IPS-18a (cell line): Measurements from ENCODE around the gene BORCS5.

Experiments
- H3K27ac ChIP-seq: one replicate; pipeline ENCODE4 v1.5.1; 2013; ENCODE audit warnings: low read length
- H3K27me3 ChIP-seq: one replicate; pipeline ENCODE4 v1.6.1; 2013; ENCODE audit warnings: mild to moderate bottlenecking, low read length; ENCODE audit not compliant: control insufficient read depth, insufficient read depth
- H3K36me3 ChIP-seq: one replicate; pipeline ENCODE4 v1.6.1; 2013; ENCODE audit warnings: low read depth, low read length; ENCODE audit not compliant: control insufficient read depth
- H3K4me1 ChIP-seq: one replicate; pipeline ENCODE4 v1.6.1; 2013; ENCODE audit warnings: low read depth, low read length; ENCODE audit not compliant: control insufficient read depth
- H3K4me3 ChIP-seq: one replicate; pipeline ENCODE4 v1.5.1; 2013; ENCODE audit warnings: low read length
- H3K9ac ChIP-seq: one replicate; pipeline ENCODE4 v1.6.1; 2013; ENCODE audit warnings: mild to moderate bottlenecking, low read length, moderate library complexity
- H3K9me3 ChIP-seq: one replicate; pipeline ENCODE4 v1.6.1; 2013; ENCODE audit warnings: low read depth, low read length; ENCODE audit not compliant: control insufficient read depth

The BORCS5 gene

GRCh38 chr12:12454315-12454714 is 97.4 kb downstream of the BORCS5 start:
- H3K36me3 ChIP-seq, result no peaks in the 10 kb centered on the region
- no peak overlapping the region for H3K4me3 ChIP-seq
- no peaks in the 10 kb centered on the region for H3K4me1 ChIP-seq
- no peaks in the 10 kb centered on the region for H3K27me3 ChIP-seq
- no peaks in the 10 kb centered on the region for H3K9me3 ChIP-seq
- no peak overlapping the region for H3K9ac ChIP-seq
- no peak overlapping the region for H3K27ac ChIP-seq

GRCh38 chr12:12456637-12457036 is 99.8 kb downstream of the BORCS5 start:
- Histone ChIP-seq H3K9me3 (no peaks in the 10 kb centered on the region), H3K4me3 (no peak overlapping the region), H3K27ac (no peak overlapping the region), H3K27me3 (no peaks in the 10 kb centered on the region), H3K4me1 (no peaks in the 10 kb centered on the region), H3K36me3 (no peaks in the 10 kb centered on the region), H3K9ac (no peak overlapping the region)

GRCh38 chr12:12460935-12461922 is 104.4 kb downstream of the BORCS5 start:
- Histone ChIP-seq H3K36me3 (no peaks in the 10 kb centered on the region), H3K4me1 (no peaks in the 10 kb centered on the region), H3K27ac (no peak overlapping the region), H3K4me3 (no peak overlapping the region), H3K9ac (no peak overlapping the region), H3K27me3 (no peaks in the 10 kb centered on the region), H3K9me3 (no peaks in the 10 kb centered on the region)

GRCh38 chr12:12461923-12462315 is 105.0 kb downstream of the BORCS5 start:
- Histone ChIP-seq H3K36me3 (no peaks in the 10 kb centered on the region), H3K4me1 (no peaks in the 10 kb centered on the region), H3K27ac (no peak overlapping the region)

GRCh38 chr12:12465522-12465921 is 108.6 kb downstream of the BORCS5 start:
- H3K4me3 ChIP-seq, result no peak overlapping the region
- no peaks in the 10 kb centered on the region for H3K4me1 ChIP-seq
- no peak overlapping the region for H3K27ac ChIP-seq
- H3K36me3 ChIP-seq, result no peaks in the 10 kb centered on the region
- H3K27me3 ChIP-seq, result no peaks in the 10 kb centered on the region
- no peaks in the 10 kb centered on the region for H3K9me3 ChIP-seq
- no peak overlapping the region for H3K9ac ChIP-seq

More at GRCh38 chr12:12461923-12462315, 105.0 kb downstream of the BORCS5 start:
- Histone ChIP-seq H3K4me3 (no peak overlapping the region), H3K27me3 (no peaks in the 10 kb centered on the region), H3K9ac (no peak overlapping the region), H3K9me3 (no peaks in the 10 kb centered on the region)

DNA sequence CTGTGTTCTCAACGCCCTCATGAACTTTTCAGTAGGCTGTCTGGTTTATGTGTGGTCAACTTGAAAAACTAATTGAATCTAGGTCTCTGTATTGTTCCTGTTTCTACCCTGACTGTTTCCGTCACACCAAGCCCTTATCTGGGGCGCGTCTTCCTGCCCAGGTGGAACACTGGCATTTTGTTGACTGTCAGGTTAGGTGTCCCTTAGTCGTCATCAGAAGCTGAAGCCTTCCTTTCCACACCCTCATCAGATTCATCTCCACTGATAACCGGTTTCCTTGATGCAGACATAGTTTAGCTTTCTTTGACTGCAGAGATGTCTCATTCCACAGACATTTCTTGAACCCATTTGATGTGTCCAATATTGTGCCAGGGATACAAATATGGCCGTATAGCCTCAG is 109.3 kb downstream of the BORCS5 start:
- no peaks in the 10 kb centered on the region for H3K4me1 ChIP-seq
- H3K36me3 ChIP-seq, result no peaks in the 10 kb centered on the region
- no peaks in the 10 kb centered on the region for H3K27me3 ChIP-seq
- no peak overlapping the region for H3K9ac ChIP-seq
- H3K4me3 ChIP-seq, result no peak overlapping the region
- peaks cover 4% of the 10 kb centered on the region for H3K9me3 ChIP-seq
- H3K27ac ChIP-seq, result no peak overlapping the region

GRCh38 chr12:12467264-12467663 is 110.4 kb downstream of the BORCS5 start:
- no peaks in the 10 kb centered on the region for H3K27me3 ChIP-seq
- H3K9me3 ChIP-seq, result peaks cover 5% of the 10 kb centered on the region
- no peaks in the 10 kb centered on the region for H3K36me3 ChIP-seq
- no peaks in the 10 kb centered on the region for H3K4me1 ChIP-seq
- H3K9ac ChIP-seq, result no peak overlapping the region
- no peak overlapping the region for H3K4me3 ChIP-seq
- H3K27ac ChIP-seq, result no peak overlapping the region

GRCh38 chr12:12467688-12468261 is 110.9 kb downstream of the BORCS5 start:
- no peak overlapping the region for H3K9ac ChIP-seq
- H3K4me1 ChIP-seq, result no peaks in the 10 kb centered on the region
- H3K36me3 ChIP-seq, result no peaks in the 10 kb centered on the region
- peaks cover 5% of the 10 kb centered on the region for H3K9me3 ChIP-seq
- no peak overlapping the region for H3K27ac ChIP-seq
- no peaks in the 10 kb centered on the region for H3K27me3 ChIP-seq
- H3K4me3 ChIP-seq, result no peak overlapping the region

DNA sequence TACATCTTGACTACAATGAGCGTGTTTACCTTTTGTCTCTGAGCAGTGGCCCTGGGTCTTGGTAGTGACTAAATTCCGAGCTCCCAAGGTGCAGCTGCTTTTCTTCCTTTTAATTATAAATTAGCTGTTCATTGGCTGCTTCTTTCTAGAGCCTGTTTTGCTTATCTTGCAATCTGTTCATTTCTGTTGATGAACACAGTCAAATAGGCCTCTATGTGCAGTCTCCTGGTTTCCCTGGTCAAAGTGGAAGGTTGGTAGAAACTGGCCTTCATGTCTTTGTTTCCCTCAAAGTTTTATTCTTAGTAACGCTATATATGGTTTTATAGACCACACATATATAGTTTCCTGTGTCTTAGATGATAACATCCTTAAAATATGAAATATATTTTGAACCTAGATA is 111.7 kb downstream of the BORCS5 start:
- no peak overlapping the region for H3K27ac ChIP-seq

DNA sequence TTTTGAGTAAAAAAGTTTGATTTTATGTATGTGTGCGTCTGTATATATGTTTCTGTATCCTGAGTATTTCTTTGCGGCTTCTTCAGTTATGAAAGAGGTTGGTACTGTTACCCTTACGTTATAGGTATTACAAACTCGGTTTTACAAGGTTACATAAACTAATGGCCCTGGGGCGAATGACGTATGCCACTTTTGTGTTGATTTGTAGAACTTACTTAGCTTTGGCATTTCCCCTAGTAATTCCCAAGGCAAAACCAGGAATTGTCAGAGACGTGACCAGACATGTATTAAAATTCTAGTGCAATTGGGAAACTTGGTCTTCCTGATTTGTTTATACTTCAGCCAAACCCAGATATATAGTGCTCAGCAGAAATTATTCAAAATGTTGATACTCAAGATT is 112.5 kb downstream of the BORCS5 start:
- H3K9ac ChIP-seq, result no peak overlapping the region
- no peaks in the 10 kb centered on the region for H3K4me1 ChIP-seq
- no peak overlapping the region for H3K27ac ChIP-seq
- no peaks in the 10 kb centered on the region for H3K27me3 ChIP-seq
- H3K36me3 ChIP-seq, result peaks cover 5% of the 10 kb centered on the region
- H3K9me3 ChIP-seq, result peaks cover 5% of the 10 kb centered on the region
- H3K4me3 ChIP-seq, result no peak overlapping the region

More for the DNA sequence above, 111.7 kb downstream of the BORCS5 start:
- no peaks in the 10 kb centered on the region for H3K27me3 ChIP-seq
- no peaks in the 10 kb centered on the region for H3K4me1 ChIP-seq
- no peak overlapping the region for H3K4me3 ChIP-seq
- H3K36me3 ChIP-seq, result no peaks in the 10 kb centered on the region
- peaks cover 5% of the 10 kb centered on the region for H3K9me3 ChIP-seq
- H3K9ac ChIP-seq, result no peak overlapping the region

DNA sequence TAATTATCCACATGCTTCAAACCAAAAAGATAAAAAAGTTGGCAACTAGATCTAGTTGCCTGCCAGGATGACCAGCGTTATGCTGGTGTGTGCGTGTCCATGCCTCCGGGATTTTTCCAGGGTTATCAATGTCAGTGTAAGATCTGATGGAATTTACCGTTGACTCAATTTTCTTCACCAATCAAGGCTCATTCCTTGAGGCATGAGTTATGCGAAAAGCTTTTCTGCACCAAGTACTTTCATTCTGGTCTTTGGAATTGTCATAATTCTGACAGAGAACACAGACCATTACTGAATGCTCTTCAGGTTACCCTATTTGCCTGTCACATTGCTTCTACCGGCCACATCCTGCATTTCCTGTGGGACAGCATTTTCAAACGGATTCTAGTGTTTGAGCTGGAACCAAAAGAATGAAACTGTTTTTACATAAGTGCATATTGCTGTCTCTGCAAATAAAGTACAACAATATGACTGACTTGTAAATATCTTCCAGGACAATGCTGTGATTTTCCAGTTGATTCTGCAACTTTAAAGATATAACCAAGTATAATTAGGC is 114.0 kb downstream of the BORCS5 start:
- Histone ChIP-seq H3K36me3 (peaks cover 14% of the 10 kb centered on the region), H3K27ac (no peak overlapping the region), H3K9me3 (peaks cover 5% of the 10 kb centered on the region), H3K4me3 (no peak overlapping the region), H3K27me3 (no peaks in the 10 kb centered on the region), H3K9ac (no peak overlapping the region), H3K4me1 (no peaks in the 10 kb centered on the region)
